ENCODE data around the gene IL12RB1. TPM values are rescaled to one million over a fixed set of nuclear protein-coding genes. Genes with fewer than 3 reads are reported as not detected.

The IL12RB1 gene
- polyA plus RNA-seq, 1 donor (not counting 4 experiments of a cell fraction or from before 2014, with no cell fraction given) = 0.09 TPM

DNA sequence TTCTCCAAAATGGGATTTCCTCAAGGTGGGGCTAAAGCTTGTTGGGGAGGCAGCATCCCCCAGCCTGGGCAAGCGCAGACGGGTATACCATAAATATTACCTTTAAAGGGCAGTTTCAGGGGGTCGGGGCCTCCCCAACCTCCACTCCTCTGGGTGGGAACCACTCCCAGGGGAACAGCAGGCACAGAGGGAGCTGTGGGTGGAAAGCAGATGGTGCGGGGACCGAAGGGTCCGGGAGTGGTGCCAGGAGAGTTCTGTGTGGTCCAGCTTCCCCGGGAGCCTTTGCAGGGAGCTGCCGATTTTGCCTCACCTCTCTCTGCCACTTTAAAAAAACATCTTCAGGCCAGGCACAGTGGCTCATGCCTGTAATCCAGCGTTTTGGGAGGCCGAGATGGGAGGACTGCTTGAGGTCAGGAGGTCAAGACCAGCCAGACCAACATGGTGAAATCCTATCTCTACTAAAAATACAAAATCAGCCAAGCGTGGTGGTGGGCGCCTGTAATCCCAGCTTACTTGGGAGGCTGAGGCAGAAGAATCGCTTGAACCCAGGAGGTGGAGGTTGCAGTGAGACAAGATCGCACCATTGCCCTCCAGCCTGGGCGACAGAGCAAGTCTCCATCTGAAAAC lies 16.3 kb upstream of the IL12RB1 start:
- Histone ChIP-seq H3K9me1 (ENCODE audit: control insufficient read depth, extremely low read depth, insufficient read depth, low read length) (no peaks in the 10 kb centered on the region), H3K79me2 (ENCODE audit: control insufficient read depth, insufficient read depth, low read length) (no peaks in the 10 kb centered on the region), H3K4me1 (ENCODE audit: control insufficient read depth, extremely low read depth, insufficient read depth, low read length) (peaks cover 8% of the 10 kb centered on the region), H3K27ac (ENCODE audit: control insufficient read depth, insufficient read depth, low read length) (no peak overlapping the region), H3K9me3 (ENCODE audit: control insufficient read depth, low read depth, low read length) (no peaks in the 10 kb centered on the region), H3K9ac (ENCODE audit: control insufficient read depth, extremely low read depth, insufficient read depth, low read length) (no peak overlapping the region), H3K4me2 (ENCODE audit: control insufficient read depth, extremely low read depth, insufficient read depth, low read depth, low read length) (no peak overlapping the region), H3K27me3 (ENCODE audit: control insufficient read depth, extremely low read depth, insufficient read depth, low read length) (peaks cover 17% of the 10 kb centered on the region), H2AFZ (ENCODE audit: control insufficient read depth, low read length) (no peak overlapping the region), H4K20me1 (ENCODE audit: control insufficient read depth, extremely low read depth, insufficient read depth, low read length) (no peaks in the 10 kb centered on the region), H3K36me3 (ENCODE audit: control insufficient read depth in 2 of 2, extremely low read depth in 1 of 2, insufficient read depth in 2 of 2, low read length in 2 of 2) (no peaks in the 10 kb centered on the region), H3K4me3 (ENCODE audit: control insufficient read depth in 2 of 3, extremely low read depth in 1 of 3, insufficient read depth in 2 of 3, low read depth in 1 of 3, low read length in 3 of 3) (no peak overlapping the region)
- DNase-seq (ENCODE audit: low read depth, low spot score) (no peak), FAIRE-seq (no peak)
- TF ChIP-seq EZH2 (IDR thresholded peaks at IDR 0.05; ENCODE audit: low read length) (no peak), CTCF (optimal IDR thresholded peaks at IDR 0.05 in 1 of 3, IDR thresholded peaks at IDR 0.05 in 1 of 3, conservative IDR thresholded peaks at IDR 0.05 in 1 of 3; ENCODE audit: extremely low read depth in 1 of 3, insufficient read depth in 2 of 3, low read length in 3 of 3) (no peak)
- dilution Hi-C loops (cut with MboI; ENCODE audit: extremely low pct_ligation_motif_present, low sequenced_read_pairs) = no loop called here

GRCh38 chr19:18101268-18101667 lies 14.5 kb upstream of the IL12RB1 start:
- H3K36me3 ChIP-seq (ENCODE audit: control insufficient read depth in 2 of 2, extremely low read depth in 1 of 2, insufficient read depth in 2 of 2, low read length in 2 of 2) = no peaks in the 10 kb centered on the region
- no peaks in the 10 kb centered on the region for H3K9me3 ChIP-seq (ENCODE audit: control insufficient read depth, low read depth, low read length)
- H3K4me3 ChIP-seq (ENCODE audit: control insufficient read depth in 2 of 3, extremely low read depth in 1 of 3, insufficient read depth in 2 of 3, low read depth in 1 of 3, low read length in 3 of 3) = no peak overlapping the region
- H2AFZ ChIP-seq (ENCODE audit: control insufficient read depth, low read length) = no peak overlapping the region
- TF ChIP-seq EZH2 (IDR thresholded peaks at IDR 0.05; ENCODE audit: low read length) = no peak
- no peak for TF ChIP-seq CTCF (optimal IDR thresholded peaks at IDR 0.05 in 1 of 3, IDR thresholded peaks at IDR 0.05 in 1 of 3, conservative IDR thresholded peaks at IDR 0.05 in 1 of 3; ENCODE audit: extremely low read depth in 1 of 3, insufficient read depth in 2 of 3, low read length in 3 of 3)
- H3K4me1 ChIP-seq (ENCODE audit: control insufficient read depth, extremely low read depth, insufficient read depth, low read length) = peaks cover 10% of the 10 kb centered on the region
- DNase-seq (ENCODE audit: low read depth, low spot score) (no peak), FAIRE-seq (no peak)
- no peak overlapping the region for H3K4me2 ChIP-seq (ENCODE audit: control insufficient read depth, extremely low read depth, insufficient read depth, low read depth, low read length)
- no peaks in the 10 kb centered on the region for H3K79me2 ChIP-seq (ENCODE audit: control insufficient read depth, insufficient read depth, low read length)
- H3K27me3 ChIP-seq (ENCODE audit: control insufficient read depth, extremely low read depth, insufficient read depth, low read length) = peaks cover 19% of the 10 kb centered on the region
- H3K9ac ChIP-seq (ENCODE audit: control insufficient read depth, extremely low read depth, insufficient read depth, low read length) = no peak overlapping the region
- no peaks in the 10 kb centered on the region for H4K20me1 ChIP-seq (ENCODE audit: control insufficient read depth, extremely low read depth, insufficient read depth, low read length)
- H3K9me1 ChIP-seq (ENCODE audit: control insufficient read depth, extremely low read depth, insufficient read depth, low read length) = no peaks in the 10 kb centered on the region
- H3K27ac ChIP-seq (ENCODE audit: control insufficient read depth, insufficient read depth, low read length) = no peak overlapping the region
- dilution Hi-C loops (cut with MboI; ENCODE audit: extremely low pct_ligation_motif_present, low sequenced_read_pairs) = no loop called here

Measured in keratinocyte (primary cell).